ENCODE data around the gene USP17L5.
"Not testable (repeated sequence)": the region's sequence is repeated elsewhere in the genome, so short reads cannot be mapped to it uniquely, and the experiment has no call there.

USP17L5 gene

GRCh38 chr4:9339103-9339502 is at the start of gene USP17L5:
USP17L5 (plus strand) TSS chr4:9339403; CDS start chr4:9339403, 0 bp downstream.
- not testable (repeated sequence) for DNase-seq

- DNase-seq = not testable (repeated sequence)
These were observed 15.0 kb upstream of the USP17L5 start for GRCh38 chr4:9324191-9324590.

- not testable (repeated sequence) for DNase-seq
These were observed 14.3 kb upstream of the USP17L5 start, which contains the start of gene USP17L24 for GRCh38 chr4:9324865-9325264. USP17L24 (plus strand) TSS chr4:9325165; CDS start chr4:9325165, 0 bp downstream.

- DNase-seq = not testable (repeated sequence)
These were observed 9.6 kb upstream of the USP17L5 start, which contains the start of gene USP17L25 for GRCh38 chr4:9329611-9330010. USP17L25 (plus strand) TSS chr4:9329911; CDS start chr4:9329911, 0 bp downstream.

- not testable (repeated sequence) for DNase-seq
These were observed 4.8 kb upstream of the USP17L5 start, which contains the start of gene USP17L26 for GRCh38 chr4:9334358-9334757. USP17L26 (plus strand) TSS chr4:9334658; CDS start chr4:9334658, 0 bp downstream.

GRCh38 chr4:9343848-9344247 is 4.6 kb downstream of the USP17L5 start, which contains the start of gene USP17L27:
USP17L27 (plus strand) TSS chr4:9344148; CDS start chr4:9344148, 0 bp downstream.
- DNase-seq = not testable (repeated sequence)

- DNase-seq = not testable (repeated sequence)
These were observed 9.4 kb downstream of the USP17L5 start, which contains the start of gene USP17L28 for GRCh38 chr4:9348593-9348992. USP17L28 (plus strand) TSS chr4:9348893; CDS start chr4:9348893, 0 bp downstream.

GRCh38 chr4:9350866-9351265 is 11.7 kb downstream of the USP17L5 start:
- not testable (repeated sequence) for DNase-seq

- DNase-seq = not testable (repeated sequence)
These were observed 14.1 kb downstream of the USP17L5 start, which contains the start of gene USP17L29 for GRCh38 chr4:9353338-9353737. USP17L29 (plus strand) TSS chr4:9353638; CDS start chr4:9353638, 0 bp downstream.

- DNase-seq = not testable (repeated sequence)
These were observed 23.6 kb downstream of the USP17L5 start, which contains the start of gene USP17L30 for GRCh38 chr4:9362829-9363228. USP17L30 (plus strand) TSS chr4:9363129; CDS start chr4:9363129, 0 bp downstream.

GRCh38 chr4:9379881-9380280 is 40.7 kb downstream of the USP17L5 start:
- not testable (repeated sequence) for DNase-seq

- DNase-seq = not testable (repeated sequence)
These were observed 41.9 kb downstream of the USP17L5 start for GRCh38 chr4:9381012-9381534.

- DNase-seq = no peak
These were observed 44.9 kb downstream of the USP17L5 start for GRCh38 chr4:9384126-9384525.

GRCh38 chr4:9389001-9389400 is 49.8 kb downstream of the USP17L5 start:
- DNase-seq = not testable (repeated sequence)
